ENCODE measurements around the gene IL4I1. TPM values are rescaled to one million over a fixed set of nuclear protein-coding genes. Genes with fewer than 3 reads are reported as not detected.

IL4I1 gene
- polyA plus RNA-seq, 3 donors: 5.6 to 7.6 (median 7.0) TPM

GRCh38 chr19:49850221-49850486, 46.5 kb downstream of the IL4I1 start:
- H2AFZ ChIP-seq (ENCODE audit: insufficient read depth, low read depth, low read length, poor library complexity, severe bottlenecking): peak overlapping the region; percentile 92
- TF ChIP-seq CTCF (IDR thresholded peaks at IDR 0.05): no peak
- peaks cover 34% of the 10 kb centered on the region for H4K20me1 ChIP-seq (ENCODE audit: insufficient read depth, low read length)
- no peak overlapping the region for H3K9ac ChIP-seq (ENCODE audit: insufficient read depth, low read length, poor library complexity, severe bottlenecking)
- peak overlapping the region; percentile 14 to 99 (median 96) for H3K4me3 ChIP-seq (replicated peaks in 1 of 3; ENCODE audit: low read depth in 2 of 3, low read length in 3 of 3)
- peaks cover 20% of the 10 kb centered on the region for H3K79me2 ChIP-seq (ENCODE audit: insufficient read depth, low read length)
- Mint-ChIP-seq H3K36me3 (peaks cover 8 to 9% of the 10 kb centered on the region in 2 donors), H3K4me1 (peaks cover 44% of the 10 kb centered on the region), H3K27ac (peak overlapping the region; percentile 73 to 99 (median 94)), H3K27me3 (ENCODE audit: low read depth in 3 of 3) (peaks cover 14 to 17% (median 14%) of the 10 kb centered on the region in 3 donors), H3K9me3 (peaks cover 4 to 11% (median 8%) of the 10 kb centered on the region in 7 donors), H3K4me3 (peak overlapping the region; percentile 88 to 92)
- no peaks in the 10 kb centered on the region for H3K36me3 ChIP-seq (replicated peaks in 1 of 2; ENCODE audit: control insufficient read depth in 1 of 2, insufficient read depth in 2 of 2, low read length in 2 of 2)
- peaks cover 35 to 43% of the 10 kb centered on the region in 2 donors for H3K4me1 ChIP-seq (ENCODE audit: control insufficient read depth in 1 of 2, insufficient read depth in 2 of 2, low read length in 2 of 2)
- no peak for DNase-seq
- H3K27ac ChIP-seq (ENCODE audit: low read depth in 1 of 2, low read length in 2 of 2): peak overlapping the region in 1 of 2 donors; percentile 97
- peaks cover 7 to 12% of the 10 kb centered on the region in 2 donors for H3K27me3 ChIP-seq (ENCODE audit: control insufficient read depth in 2 of 2, insufficient read depth in 2 of 2, low read length in 2 of 2)
- peaks cover 4% of the 10 kb centered on the region in 2 donors for H3K9me3 ChIP-seq (replicated peaks in 1 of 2; ENCODE audit: control insufficient read depth in 1 of 2, insufficient read depth in 1 of 2, low read length in 2 of 2)
- WGBS (ENCODE audit: insufficient coverage): 59% methylated on average over 5 of the region's 12 CpGs
- H3K4me2 ChIP-seq (replicated peaks; ENCODE audit: extremely low read depth, low read length, poor library complexity, severe bottlenecking): peak overlapping the region; percentile 96
- intact Hi-C loops (cut with micrococcal nuclease): loop anchor here (2.0 to 5.0 kb wide), 3 partner anchors 17 to 33 kb away; partner anchors contain the start of genes MED25 (in 2 of the 2) and PNKP (in 1 of the 2)

- Histone ChIP-seq H2AFZ (ENCODE audit: insufficient read depth, low read depth, low read length, poor library complexity, severe bottlenecking) (peak overlapping the region; percentile 92), H3K4me2 (replicated peaks; ENCODE audit: extremely low read depth, low read length, poor library complexity, severe bottlenecking) (peak overlapping the region; percentile 96), H3K4me3 (replicated peaks in 1 of 3; ENCODE audit: low read depth in 2 of 3, low read length in 3 of 3) (peak overlapping the region in 1 of 3 experiments; percentile 99), H3K9ac (ENCODE audit: insufficient read depth, low read length, poor library complexity, severe bottlenecking) (no peak overlapping the region), H3K27ac (ENCODE audit: low read depth in 1 of 2, low read length in 2 of 2) (peak overlapping the region in 1 of 2 donors; percentile 97), H3K36me3 (replicated peaks in 1 of 2; ENCODE audit: control insufficient read depth in 1 of 2, insufficient read depth in 2 of 2, low read length in 2 of 2) (no peaks in the 10 kb centered on the region), H3K27me3 (ENCODE audit: control insufficient read depth in 2 of 2, insufficient read depth in 2 of 2, low read length in 2 of 2) (peaks cover 7 to 12% of the 10 kb centered on the region in 2 donors), H3K4me1 (ENCODE audit: control insufficient read depth in 1 of 2, insufficient read depth in 2 of 2, low read length in 2 of 2) (peaks cover 40 to 49% of the 10 kb centered on the region in 2 donors), H4K20me1 (ENCODE audit: insufficient read depth, low read length) (peaks cover 28% of the 10 kb centered on the region), H3K79me2 (ENCODE audit: insufficient read depth, low read length) (peaks cover 20% of the 10 kb centered on the region), H3K9me3 (replicated peaks in 1 of 2; ENCODE audit: control insufficient read depth in 1 of 2, insufficient read depth in 1 of 2, low read length in 2 of 2) (peaks cover 4% of the 10 kb centered on the region in 2 donors)
- peaks cover 14 to 17% (median 14%) of the 10 kb centered on the region in 3 donors for H3K27me3 Mint-ChIP-seq (ENCODE audit: low read depth in 3 of 3)
- H3K4me1 Mint-ChIP-seq: peaks cover 49% of the 10 kb centered on the region
- intact Hi-C loops (cut with micrococcal nuclease): loop anchor here (2.0 to 5.0 kb wide), 3 partner anchors 17 to 32 kb away; partner anchors contain the start of genes MED25 (in 2 of the 2) and PNKP (in 1 of the 2)
- H3K4me3 Mint-ChIP-seq: peak overlapping the region; percentile 88 to 92
- peaks cover 8 to 9% of the 10 kb centered on the region in 2 donors for H3K36me3 Mint-ChIP-seq
- peaks cover 4 to 11% (median 8%) of the 10 kb centered on the region in 7 donors for H3K9me3 Mint-ChIP-seq
- TF ChIP-seq CTCF (IDR thresholded peaks at IDR 0.05): no peak
- peak overlapping the region in 6 of 7 donors; percentile 81 to 99 (median 92) for H3K27ac Mint-ChIP-seq
- 94% methylated on average over 15 of the region's 15 CpGs for WGBS (ENCODE audit: insufficient coverage)
- no peak for DNase-seq
These were observed 47.1 kb downstream of the IL4I1 start for GRCh38 chr19:49849433-49850220.
